Neuronal stem cell (in vitro differentiated cells): ENCODE data around the gene ARHGAP21.
"Not testable (repeated sequence)": the region's sequence is repeated elsewhere in the genome, so short reads cannot be mapped to it uniquely, and the experiment has no call there.

Source experiments
- DNase-seq: peaks from one replicate; pipeline ENCODE4 v3.0.0-alpha.2; 2013; ENCODE audit warnings: low spot score
- H2AFZ ChIP-seq: one replicate; pipeline ENCODE4 v1.6.1; 2013; ENCODE audit warnings: mild to moderate bottlenecking, low read length, inconsistent platforms
- H2AK5ac ChIP-seq: 2 replicates; pipeline ENCODE4 v1.6.1; 2013; ENCODE audit warnings: low read depth, mild to moderate bottlenecking, inconsistent platforms, low read length, moderate library complexity, mixed read lengths
- H2BK120ac ChIP-seq: 2 replicates; pipeline ENCODE4 v1.6.1; 2013; ENCODE audit warnings: low read depth, mild to moderate bottlenecking, inconsistent platforms, low read length, moderate library complexity, mixed read lengths
- H2BK12ac ChIP-seq: one replicate; pipeline ENCODE4 v1.6.1; 2013; ENCODE audit warnings: low read length, inconsistent platforms
- H2BK15ac ChIP-seq: 2 replicates; pipeline ENCODE4 v1.6.1; 2013; ENCODE audit warnings: mild to moderate bottlenecking, low read length, inconsistent platforms, mixed read lengths
- H2BK5ac ChIP-seq: one replicate; pipeline ENCODE4 v1.6.1; 2013; ENCODE audit warnings: inconsistent platforms, mild to moderate bottlenecking, low read length, moderate library complexity
- H3K14ac ChIP-seq: one replicate; pipeline ENCODE4 v1.6.1; 2013; ENCODE audit warnings: low read length, inconsistent platforms
- H3K18ac ChIP-seq: 2 replicates; pipeline ENCODE4 v1.6.1; 2013; ENCODE audit warnings: low read length, inconsistent platforms
- H3K23ac ChIP-seq: 2 replicates; pipeline ENCODE4 v1.6.1; 2013; ENCODE audit warnings: low read depth, mild to moderate bottlenecking, mixed read lengths, low read length, inconsistent platforms; ENCODE audit not compliant: poor library complexity
- H3K27ac ChIP-seq: replicated peaks from 3 replicates; pipeline ENCODE4 v1.5.1; 2013; ENCODE audit warnings: low read length, inconsistent platforms
- H3K27me3 ChIP-seq, 3 experiments: 2 replicates each; pipeline ENCODE4 v1.6.1; 2013; ENCODE audit warnings: low read length in 3 of 3, mild to moderate bottlenecking in 2 of 3, inconsistent platforms in 1 of 3, low read depth in 1 of 3, mixed read lengths in 1 of 3, moderate library complexity in 1 of 3; ENCODE audit not compliant: control insufficient read depth in 3 of 3, insufficient read depth in 3 of 3
- H3K36me3 ChIP-seq, 2 donors: replicated peaks in 1 of 2; 2 replicates each; pipeline ENCODE4 v1.6.1; 2013; ENCODE audit warnings: low read length in 2 of 2; ENCODE audit not compliant: control insufficient read depth in 2 of 2, insufficient read depth in 2 of 2
- H3K4ac ChIP-seq: 2 replicates; pipeline ENCODE4 v1.6.1; 2013; ENCODE audit warnings: inconsistent platforms, mild to moderate bottlenecking, low read length, moderate library complexity
- H3K4me1 ChIP-seq, 2 donors: 1 replicate in 1 of 2; 2 replicates in 1 of 2; pipeline ENCODE4 v1.6.1; 2013; ENCODE audit warnings: low read length in 2 of 2, low read depth in 1 of 2; ENCODE audit not compliant: control insufficient read depth in 2 of 2, insufficient read depth in 1 of 2
- H3K4me2 ChIP-seq: one replicate; pipeline ENCODE4 v1.6.1; 2013; ENCODE audit warnings: mild to moderate bottlenecking, low read length, inconsistent platforms; ENCODE audit not compliant: insufficient read depth, poor library complexity, severe bottlenecking
- H3K4me3 ChIP-seq, 2 donors: 2 replicates each; pipeline ENCODE4 v1.5.1; 2013; ENCODE audit warnings: low read length in 2 of 2, mild to moderate bottlenecking in 2 of 2, inconsistent platforms in 1 of 2, moderate library complexity in 1 of 2
- H3K79me1 ChIP-seq: one replicate; pipeline ENCODE4 v1.6.1; 2013; ENCODE audit warnings: low read depth, mild to moderate bottlenecking, inconsistent platforms, low read length, moderate library complexity
- H3K9ac ChIP-seq: one replicate; pipeline ENCODE4 v1.6.1; 2013; ENCODE audit warnings: mild to moderate bottlenecking, low read depth, low read length, inconsistent platforms; ENCODE audit not compliant: poor library complexity
- H3K9me3 ChIP-seq, 2 donors: replicated peaks in 1 of 2; 2 replicates each; pipeline versions ENCODE3 to v1.6.1; 2013; ENCODE audit warnings: low read length in 2 of 2, mild to moderate bottlenecking in 2 of 2, inconsistent platforms in 1 of 2, low read depth in 1 of 2, mixed read lengths in 1 of 2, moderate library complexity in 1 of 2; ENCODE audit not compliant: control insufficient read depth in 2 of 2, insufficient read depth in 1 of 2
- H4K8ac ChIP-seq: one replicate; pipeline ENCODE4 v1.6.1; 2013; ENCODE audit warnings: low read depth, mild to moderate bottlenecking, inconsistent platforms, low read length, moderate library complexity
- H4K91ac ChIP-seq: one replicate; pipeline ENCODE4 v1.6.1; 2013; ENCODE audit warnings: low read length, low read depth, mild to moderate bottlenecking, inconsistent platforms; ENCODE audit not compliant: poor library complexity
- WGBS, 2 donors: extraction: QIAGEN DNeasy Blood & Tissue Kit; methylation state at CpG; one replicate each; pipeline ENCODE4 v1.1.7; 2013; ENCODE audit warnings: missing lambda C conversion rate in 2 of 2, mixed read lengths in 1 of 2; ENCODE audit not compliant: insufficient read length in 2 of 2, insufficient replicate concordance in 1 of 2; ENCODE audit errors: extremely low coverage in 2 of 2; 5-methylcytosine and 5-hydroxymethylcytosine counted together

Gene ARHGAP21

GRCh38 chr10:24727786-24728185 lies 4.1 kb upstream of the ARHGAP21 start:
- Histone ChIP-seq H3K4ac (no peak overlapping the region), H3K4me1 (peaks cover 3 to 8% of the 10 kb centered on the region in 2 donors), H3K18ac (no peak overlapping the region), H3K27ac (no peak overlapping the region), H3K4me3 (no peak overlapping the region), H2BK12ac (no peak overlapping the region), H2AFZ (peak overlapping the region; percentile 1), H3K9ac (no peak overlapping the region), H3K23ac (no peak overlapping the region), H4K8ac (peak overlapping the region; percentile 43), H2BK5ac (no peak overlapping the region), H3K9me3 (peaks cover 0 to 3% of the 10 kb centered on the region in 2 donors), H3K4me2 (no peak overlapping the region), H2AK5ac (no peak overlapping the region), H3K14ac (no peak overlapping the region), H3K79me1 (no peaks in the 10 kb centered on the region), H4K91ac (no peak overlapping the region), H3K27me3 (no peaks in the 10 kb centered on the region), H2BK15ac (peak overlapping the region; percentile 67), H3K36me3 (no peaks in the 10 kb centered on the region), H2BK120ac (no peak overlapping the region)
- WGBS, 2 donors: no CpG with 5 or more reads among the region's 9 CpGs
- DNase-seq: no peak

DNA sequence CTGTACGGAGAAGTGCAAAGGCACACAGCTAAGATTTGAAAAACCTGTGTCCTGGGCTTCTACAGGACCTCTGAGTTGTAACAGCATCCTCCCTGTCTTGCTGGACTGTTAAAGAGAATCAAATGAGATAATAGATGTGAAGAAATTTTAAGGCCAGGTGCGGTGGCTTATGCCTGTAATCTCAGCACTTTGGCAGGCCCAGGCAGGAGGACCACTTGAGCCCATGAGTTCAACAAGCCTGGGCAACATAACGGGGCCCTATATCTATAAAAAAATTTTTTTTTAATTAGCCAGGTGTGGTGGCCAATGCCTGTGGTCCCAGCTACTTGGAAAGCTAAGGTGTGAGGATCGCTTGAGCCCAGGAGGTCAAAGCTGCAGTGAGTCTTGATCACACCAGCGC lies 2.9 kb upstream of the ARHGAP21 start:
- Histone ChIP-seq H3K4me2 (no peak overlapping the region), H3K23ac (no peak overlapping the region), H2AFZ (no peak overlapping the region), H3K79me1 (peaks cover 2% of the 10 kb centered on the region), H3K27ac (no peak overlapping the region), H2BK12ac (no peak overlapping the region), H3K18ac (no peak overlapping the region), H2AK5ac (no peak overlapping the region), H4K8ac (no peak overlapping the region), H3K14ac (no peak overlapping the region), H3K36me3 (peaks cover 0 to 3% of the 10 kb centered on the region in 2 donors), H4K91ac (no peak overlapping the region), H3K4me3 (no peak overlapping the region), H3K27me3 (no peaks in the 10 kb centered on the region), H3K4me1 (peaks cover 6 to 8% of the 10 kb centered on the region in 2 donors), H2BK120ac (no peak overlapping the region), H2BK15ac (no peak overlapping the region), H2BK5ac (no peak overlapping the region), H3K4ac (no peak overlapping the region), H3K9me3 (no peaks in the 10 kb centered on the region), H3K9ac (no peak overlapping the region)
- DNase-seq: no peak
- no CpG with 5 or more reads among the region's 5 CpGs for WGBS, 2 donors

- not testable (repeated sequence) for H3K18ac ChIP-seq
Observed at GRCh38 chr10:24726029-24726428, 2.3 kb upstream of the ARHGAP21 start.

GRCh38 chr10:24724381-24725228 lies 918 bp upstream of the ARHGAP21 start:
- Histone ChIP-seq H3K79me1 (peaks cover 2% of the 10 kb centered on the region), H3K27ac (peak overlapping the region; percentile 92), H3K27me3 (no peaks in the 10 kb centered on the region), H2AK5ac (peak overlapping the region; percentile 47), H3K23ac (peak overlapping the region; percentile 98), H3K14ac (peak overlapping the region; percentile 8), H2AFZ (peak overlapping the region; percentile 90), H3K4me2 (peak overlapping the region; percentile 85), H3K4me3 (peak overlapping the region; percentile 64 to 80), H3K36me3 (peaks cover 0 to 23% of the 10 kb centered on the region in 2 donors), H3K4me1 (peaks cover 8 to 11% of the 10 kb centered on the region in 2 donors), H3K18ac (peak overlapping the region; percentile 97), H4K8ac (no peak overlapping the region), H3K9me3 (no peaks in the 10 kb centered on the region), H2BK5ac (peak overlapping the region; percentile 60), H2BK15ac (no peak overlapping the region), H2BK120ac (peak overlapping the region; percentile 41), H3K4ac (no peak overlapping the region), H2BK12ac (no peak overlapping the region), H4K91ac (peak overlapping the region; percentile 30), H3K9ac (peak overlapping the region; percentile 92)
- peak; percentile 96 for DNase-seq
- no CpG with 5 or more reads among the region's 52 CpGs for WGBS, 2 donors

More at GRCh38 chr10:24726029-24726428, 2.3 kb upstream of the ARHGAP21 start:
- H3K9ac ChIP-seq, DNase-seq, H3K4ac ChIP-seq, H3K14ac ChIP-seq, H3K4me2 ChIP-seq, H2BK12ac ChIP-seq, H2AK5ac ChIP-seq, H3K23ac ChIP-seq, H2BK120ac ChIP-seq, H3K27me3 ChIP-seq, H3K4me3 ChIP-seq, H2BK5ac ChIP-seq, H4K8ac ChIP-seq, H3K9me3 ChIP-seq, H2BK15ac ChIP-seq, H3K79me1 ChIP-seq, H4K91ac ChIP-seq, H3K36me3 ChIP-seq, H2AFZ ChIP-seq, H3K4me1 ChIP-seq, H3K27ac ChIP-seq: not testable (repeated sequence)
- no CpG with 5 or more reads among the region's 5 CpGs for WGBS, 2 donors
